ENCODE measurements around the gene SPACA4. TPM values are rescaled to one million over a fixed set of nuclear protein-coding genes. Genes with fewer than 3 reads are reported as not detected.

The SPACA4 gene
- total and polyA plus RNA-seq, 4 donors: not detected

DNA sequence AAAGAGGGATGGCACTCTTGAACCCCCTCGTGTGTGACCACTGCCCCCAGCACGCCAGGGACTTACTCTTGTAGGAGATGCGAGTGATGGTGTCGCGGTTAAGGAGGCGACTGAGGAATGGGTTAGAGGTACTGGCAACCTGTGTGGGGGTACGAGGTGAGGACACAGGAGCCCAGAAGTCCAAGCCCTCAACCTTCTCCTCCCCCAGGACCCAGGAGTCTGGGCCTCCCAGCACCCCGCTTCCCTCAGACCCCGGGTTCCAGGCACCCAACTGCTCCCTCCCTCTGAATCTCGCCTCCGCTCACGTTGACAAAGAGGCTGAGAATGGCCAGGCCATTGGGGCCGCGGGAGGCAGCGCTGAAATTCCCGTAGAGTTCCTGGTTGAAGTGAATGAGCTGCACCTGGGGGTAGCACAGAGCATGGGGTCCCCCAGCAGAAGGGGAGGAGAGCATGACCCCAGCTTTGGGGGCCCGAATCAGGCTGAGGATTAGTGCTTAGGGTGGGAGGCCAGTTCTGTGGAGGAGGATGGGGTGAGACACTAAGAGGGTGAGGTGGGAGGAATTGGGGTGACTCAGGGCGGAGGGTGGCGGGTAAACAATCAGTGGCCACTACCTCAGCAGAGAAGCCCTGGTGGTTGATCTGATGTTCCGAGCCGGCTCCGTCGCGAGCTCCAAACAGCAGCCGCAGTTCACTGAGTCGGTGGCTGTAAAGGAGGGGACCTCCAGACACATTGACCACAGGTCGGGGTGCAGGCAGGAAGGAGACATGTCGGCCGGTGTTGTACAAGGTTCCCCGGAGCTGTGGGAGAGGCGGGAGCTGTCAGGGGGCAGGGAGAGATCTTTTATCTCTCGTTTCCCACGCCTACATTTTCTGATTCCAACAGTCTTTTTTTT is 33.2 kb downstream of the SPACA4 start:
- no peak overlapping the region for H3K4me3 ChIP-seq (ENCODE audit: low read depth in 1 of 3, low read length in 3 of 3)
- no peak for DNase-seq (ENCODE audit: low spot score)
- TF ChIP-seq JUND (IDR thresholded peaks at IDR 0.05) (no peak), YY1 (IDR thresholded peaks at IDR 0.05) (no peak), HNF4A (conservative IDR thresholded peaks at IDR 0.05) (no peak), ZBTB33 (IDR thresholded peaks at IDR 0.05) (no peak), NR2F2 (IDR thresholded peaks at IDR 0.05) (no peak), RAD21 (IDR thresholded peaks at IDR 0.05) (no peak), FOXA1 (IDR thresholded peaks at IDR 0.05) (no peak), ATF3 (IDR thresholded peaks at IDR 0.05) (no peak)
- no peaks in the 10 kb centered on the region for H3K9me3 ChIP-seq (ENCODE audit: control insufficient read depth in 4 of 4, low read length in 3 of 4)
- WGBS: 69% methylated on average over 33 of the region's 33 CpGs
- no peaks in the 10 kb centered on the region for H3K36me3 ChIP-seq (ENCODE audit: control insufficient read depth in 4 of 4, insufficient read depth in 3 of 4, low read depth in 1 of 4, low read length in 3 of 4)
- no peak overlapping the region for H3K27ac ChIP-seq (ENCODE audit: low read depth in 1 of 2, low read length in 2 of 2)
- H3K27me3 ChIP-seq (ENCODE audit: control insufficient read depth in 4 of 4, insufficient read depth in 4 of 4, low read length in 3 of 4): no peaks in the 10 kb centered on the region
- no peak overlapping the region for H3K9ac ChIP-seq (ENCODE audit: low read depth in 1 of 2, low read length in 2 of 2)
- H3K4me1 ChIP-seq (ENCODE audit: control insufficient read depth in 4 of 4, insufficient read depth in 4 of 4, low read length in 3 of 4): peaks cover 6 to 37% (median 24%) of the 10 kb centered on the region in 4 donors

DNA sequence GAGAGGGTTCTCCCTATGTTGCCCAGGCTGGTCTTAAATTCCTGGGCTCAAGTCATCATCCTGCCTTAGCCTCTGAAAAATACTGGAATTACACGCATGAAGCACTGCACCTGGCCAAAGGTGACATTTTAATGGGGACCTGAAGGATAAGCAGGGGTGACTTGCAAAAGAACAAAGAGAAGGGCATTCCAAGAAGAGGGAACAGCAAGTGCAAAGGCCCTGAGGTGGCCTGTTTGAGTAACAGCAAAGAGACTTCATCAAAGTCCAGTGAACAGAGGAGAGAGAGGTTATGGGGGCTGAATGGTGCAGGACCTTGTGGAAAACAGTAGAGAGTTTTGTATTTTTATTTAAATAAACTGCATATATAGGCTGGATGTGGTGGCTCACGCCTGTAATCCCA is 35.3 kb downstream of the SPACA4 start:
- H3K27me3 ChIP-seq (ENCODE audit: control insufficient read depth in 4 of 4, insufficient read depth in 4 of 4, low read length in 3 of 4): no peaks in the 10 kb centered on the region
- no peaks in the 10 kb centered on the region for H3K9me3 ChIP-seq (ENCODE audit: control insufficient read depth in 4 of 4, low read length in 3 of 4)
- H3K9ac ChIP-seq (ENCODE audit: low read depth in 1 of 2, low read length in 2 of 2): no peak overlapping the region
- no peak for DNase-seq (ENCODE audit: low spot score)
- WGBS: 93% methylated on average over 2 of the region's 2 CpGs
- H3K4me1 ChIP-seq (ENCODE audit: control insufficient read depth in 4 of 4, insufficient read depth in 4 of 4, low read length in 3 of 4): peaks cover 2 to 35% (median 21%) of the 10 kb centered on the region in 4 donors
- TF ChIP-seq GABPA (IDR thresholded peaks at IDR 0.05 in 1 of 2, conservative IDR thresholded peaks at IDR 0.05 in 1 of 2) (no peak), JUND (IDR thresholded peaks at IDR 0.05) (no peak), TAF1 (conservative IDR thresholded peaks at IDR 0.05) (no peak), NR2F2 (IDR thresholded peaks at IDR 0.05) (no peak), SP1 (IDR thresholded peaks at IDR 0.05) (no peak), HNF4A (conservative IDR thresholded peaks at IDR 0.05) (no peak), EGR1 (IDR thresholded peaks at IDR 0.05; ENCODE audit: low read depth in 2 of 2) (no peak), FOXA1 (IDR thresholded peaks at IDR 0.05) (no peak), YY1 (IDR thresholded peaks at IDR 0.05) (no peak), RXRA (IDR thresholded peaks at IDR 0.05) (no peak), ATF3 (IDR thresholded peaks at IDR 0.05) (no peak), FOXA2 (IDR thresholded peaks at IDR 0.05) (no peak)
- TF ChIP-seq, protein P1, sequence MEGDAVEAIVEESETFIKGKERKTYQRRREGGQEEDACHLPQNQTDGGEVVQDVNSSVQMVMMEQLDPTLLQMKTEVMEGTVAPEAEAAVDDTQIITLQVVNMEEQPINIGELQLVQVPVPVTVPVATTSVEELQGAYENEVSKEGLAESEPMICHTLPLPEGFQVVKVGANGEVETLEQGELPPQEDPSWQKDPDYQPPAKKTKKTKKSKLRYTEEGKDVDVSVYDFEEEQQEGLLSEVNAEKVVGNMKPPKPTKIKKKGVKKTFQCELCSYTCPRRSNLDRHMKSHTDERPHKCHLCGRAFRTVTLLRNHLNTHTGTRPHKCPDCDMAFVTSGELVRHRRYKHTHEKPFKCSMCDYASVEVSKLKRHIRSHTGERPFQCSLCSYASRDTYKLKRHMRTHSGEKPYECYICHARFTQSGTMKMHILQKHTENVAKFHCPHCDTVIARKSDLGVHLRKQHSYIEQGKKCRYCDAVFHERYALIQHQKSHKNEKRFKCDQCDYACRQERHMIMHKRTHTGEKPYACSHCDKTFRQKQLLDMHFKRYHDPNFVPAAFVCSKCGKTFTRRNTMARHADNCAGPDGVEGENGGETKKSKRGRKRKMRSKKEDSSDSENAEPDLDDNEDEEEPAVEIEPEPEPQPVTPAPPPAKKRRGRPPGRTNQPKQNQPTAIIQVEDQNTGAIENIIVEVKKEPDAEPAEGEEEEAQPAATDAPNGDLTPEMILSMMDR (IDR thresholded peaks at IDR 0.05; ENCODE audit: low read depth, low read length, missing input control): no peak
- TF ChIP-seq, protein P2, sequence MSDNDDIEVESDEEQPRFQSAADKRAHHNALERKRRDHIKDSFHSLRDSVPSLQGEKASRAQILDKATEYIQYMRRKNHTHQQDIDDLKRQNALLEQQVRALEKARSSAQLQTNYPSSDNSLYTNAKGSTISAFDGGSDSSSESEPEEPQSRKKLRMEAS (IDR thresholded peaks at IDR 0.05): no peak
- H3K27ac ChIP-seq (ENCODE audit: low read depth in 1 of 2, low read length in 2 of 2): no peak overlapping the region
- H3K36me3 ChIP-seq (ENCODE audit: control insufficient read depth in 4 of 4, insufficient read depth in 3 of 4, low read depth in 1 of 4, low read length in 3 of 4): no peaks in the 10 kb centered on the region
- no peak overlapping the region for H3K4me3 ChIP-seq (ENCODE audit: low read depth in 1 of 3, low read length in 3 of 3)

All from liver (tissue), 9 donors.